ENCODE results near the gene PRKN.

PRKN gene

GRCh38 chr6:161418463-161418945, 1309.1 kb downstream of the PRKN start:
- no peak for DNase-seq

- DNase-seq: no peak
Measured at GRCh38 chr6:161417717-161418462, 1309.7 kb downstream of the PRKN start.

- DNase-seq: no peak
Measured at GRCh38 chr6:161415302-161415855, 1312.2 kb downstream of the PRKN start.

GRCh38 chr6:161414707-161415106, 1312.9 kb downstream of the PRKN start:
- DNase-seq: no peak

- DNase-seq: no peak
Measured at GRCh38 chr6:161414180-161414579, 1313.4 kb downstream of the PRKN start.

GRCh38 chr6:161413355-161413771, 1314.2 kb downstream of the PRKN start:
- no peak for DNase-seq

- no peak for DNase-seq
Measured at GRCh38 chr6:161412795-161413194, 1314.8 kb downstream of the PRKN start.

- DNase-seq: no peak
Measured at GRCh38 chr6:161411265-161411944, 1316.2 kb downstream of the PRKN start.

GRCh38 chr6:161410736-161411135, 1316.8 kb downstream of the PRKN start:
- DNase-seq: no peak

- no peak for DNase-seq
Measured at GRCh38 chr6:161410076-161410475, 1317.5 kb downstream of the PRKN start.

GRCh38 chr6:161409353-161409752, 1318.2 kb downstream of the PRKN start:
- no peak for DNase-seq

- no peak for DNase-seq
Measured at GRCh38 chr6:161408041-161408440, 1319.5 kb downstream of the PRKN start.

GRCh38 chr6:161407581-161407980, 1320.0 kb downstream of the PRKN start:
- no peak for DNase-seq

GRCh38 chr6:161407115-161407514, 1320.5 kb downstream of the PRKN start:
- no peak for DNase-seq

- DNase-seq: no peak
Measured at GRCh38 chr6:161406646-161407045, 1320.9 kb downstream of the PRKN start.

GRCh38 chr6:161405418-161405817, 1322.1 kb downstream of the PRKN start:
- no peak for DNase-seq

- DNase-seq: no peak
Measured at GRCh38 chr6:161403717-161404116, 1323.8 kb downstream of the PRKN start.

GRCh38 chr6:161401587-161402309, 1325.8 kb downstream of the PRKN start:
- DNase-seq: no peak

GRCh38 chr6:161400671-161401070, 1326.9 kb downstream of the PRKN start:
- DNase-seq: no peak

- DNase-seq: no peak
Measured at GRCh38 chr6:161396539-161396938, 1331.0 kb downstream of the PRKN start.

- DNase-seq: no peak
Measured at GRCh38 chr6:161395716-161396231, 1331.8 kb downstream of the PRKN start.

GRCh38 chr6:161394437-161394836, 1333.1 kb downstream of the PRKN start:
- no peak for DNase-seq

GRCh38 chr6:161393839-161394364, 1333.7 kb downstream of the PRKN start:
- peak; percentile 29 for DNase-seq
